ENCODE data around the gene DIP2C.
"Not testable (repeated sequence)": the region's sequence is repeated elsewhere in the genome, so short reads cannot be mapped to it uniquely, and the experiment has no call there.

Gene DIP2C

DNA sequence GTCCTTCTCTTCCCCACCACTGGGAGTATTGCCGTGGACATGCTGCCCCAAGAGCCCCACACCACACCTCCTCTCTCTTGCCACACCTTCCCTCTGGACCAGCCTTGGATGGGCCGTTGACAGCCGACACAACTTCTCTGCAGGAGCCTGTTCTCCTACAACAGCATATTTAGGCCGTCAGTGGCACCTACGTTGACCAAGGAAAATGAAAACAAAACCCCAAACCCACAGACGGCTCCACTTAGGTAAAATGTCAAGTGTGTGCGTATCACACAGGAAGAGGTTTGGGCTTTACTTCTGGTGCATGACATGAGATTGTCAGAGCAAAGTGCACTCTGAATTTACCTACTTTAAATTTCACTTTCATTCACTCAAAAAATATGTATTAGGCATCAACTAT, 307.7 kb downstream of the DIP2C start:
- no peak for DNase-seq

DNA sequence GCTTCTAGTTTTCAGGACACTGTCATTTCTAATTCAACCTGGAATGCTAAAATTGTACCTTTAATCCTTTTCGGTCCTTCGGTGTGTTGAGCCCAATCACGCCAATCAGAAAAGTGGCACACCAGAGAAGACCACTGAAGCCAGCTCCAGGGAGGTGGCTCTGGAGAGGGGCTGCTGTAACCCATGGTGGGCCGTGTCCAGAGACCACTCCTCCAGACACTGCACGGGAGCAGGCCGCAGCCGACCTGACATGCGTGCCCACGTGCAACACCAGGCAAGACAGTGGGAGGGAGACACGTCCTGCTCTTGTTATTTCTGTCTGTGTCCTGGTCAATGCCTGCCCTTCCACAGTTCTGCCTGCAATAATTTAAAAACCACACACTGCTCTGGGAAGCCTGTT, 308.1 kb downstream of the DIP2C start:
- DNase-seq: no peak

GRCh38 chr10:380313-380940, 309.0 kb downstream of the DIP2C start:
- peak; percentile 46 for DNase-seq

GRCh38 chr10:378930-379704, 310.4 kb downstream of the DIP2C start:
- no peak for DNase-seq

- no peak for DNase-seq
Observed at GRCh38 chr10:378230-378929, 311.1 kb downstream of the DIP2C start.

DNA sequence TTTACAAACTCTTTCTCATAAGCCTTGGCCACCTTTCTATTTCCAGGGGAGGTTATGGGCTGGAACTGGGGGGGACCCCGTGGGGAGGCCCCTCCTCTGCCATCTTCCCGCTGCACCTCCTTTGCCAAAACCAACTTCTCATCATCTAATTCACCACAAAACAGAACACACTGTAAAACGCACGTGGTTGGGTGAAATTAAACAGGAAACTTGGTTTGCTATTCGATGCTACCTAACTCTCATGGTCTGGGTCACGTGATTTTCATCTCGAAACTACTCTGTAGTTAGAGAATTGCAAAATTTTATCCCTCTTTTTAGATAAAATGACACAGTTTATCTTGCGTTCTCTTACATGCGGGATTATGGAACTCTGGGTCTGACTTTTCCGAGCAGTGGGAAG, 312.2 kb downstream of the DIP2C start:
- no peak for DNase-seq

- no peak for DNase-seq
Observed at GRCh38 chr10:375815-376505, 313.5 kb downstream of the DIP2C start.

DNA sequence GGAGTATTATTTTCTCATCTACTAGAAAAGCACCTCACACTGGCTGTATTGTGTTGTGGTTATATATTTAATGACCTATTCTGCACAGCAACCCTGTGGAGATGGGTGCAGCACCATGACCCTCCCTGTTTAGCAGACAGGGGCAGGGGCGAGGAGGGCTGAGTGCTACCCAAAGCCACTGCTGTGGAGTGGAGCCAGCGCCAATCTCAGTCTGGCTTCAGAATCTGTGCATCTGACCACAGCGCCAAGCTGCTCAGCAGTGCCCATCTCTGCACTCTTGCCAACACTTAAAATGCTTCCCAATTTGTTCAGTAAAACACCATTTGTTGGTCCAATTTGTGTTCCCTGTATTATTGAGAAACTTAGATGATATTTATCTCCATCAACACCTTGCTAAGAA, 315.1 kb downstream of the DIP2C start:
- DNase-seq: no peak

- peak; percentile 82 for DNase-seq
Observed at GRCh38 chr10:373526-374309, 315.8 kb downstream of the DIP2C start.

DNA sequence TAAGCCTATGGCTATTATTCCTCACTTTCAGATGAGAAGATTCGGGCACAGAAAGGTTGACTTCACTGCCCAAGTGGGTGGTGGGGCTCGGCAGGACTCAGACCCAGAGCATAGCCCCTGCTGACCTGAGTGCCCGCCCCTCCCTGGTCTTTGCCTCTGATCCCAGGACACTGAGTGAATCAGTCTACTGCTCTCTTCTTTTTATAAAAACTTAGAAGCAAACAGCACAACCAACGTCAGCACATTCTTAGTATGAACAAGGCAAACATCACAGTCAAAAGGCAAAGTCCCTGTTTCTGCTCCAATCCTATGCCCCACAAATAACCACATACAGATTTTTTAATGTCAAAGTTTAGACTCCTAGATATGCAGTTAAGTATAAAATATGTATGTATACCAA, 316.5 kb downstream of the DIP2C start:
- DNase-seq: peak; percentile 43

- no peak for DNase-seq
Observed at GRCh38 chr10:372566-372965, 316.9 kb downstream of the DIP2C start.

- DNase-seq: no peak
Observed at GRCh38 chr10:371515-371914, 318.0 kb downstream of the DIP2C start.

DNA sequence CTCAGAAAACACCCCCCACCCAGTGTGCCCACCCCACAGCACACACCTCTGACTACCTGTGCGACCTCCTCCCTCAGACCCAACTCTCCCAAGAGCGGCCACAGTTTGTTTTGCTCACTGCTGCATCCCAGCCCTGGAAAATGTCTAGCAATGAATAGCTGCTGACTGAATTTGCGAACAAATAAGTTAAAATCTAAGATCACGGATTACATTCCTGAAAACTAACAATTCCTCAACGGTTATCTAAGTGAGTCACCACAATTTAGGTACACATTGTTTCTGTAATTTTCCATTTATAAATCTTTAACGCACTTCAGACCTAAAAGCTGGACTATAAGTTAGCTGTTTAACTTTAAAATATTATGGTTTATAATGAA, 319.0 kb downstream of the DIP2C start:
- peak; percentile 13 for DNase-seq

- peak; percentile 91 for DNase-seq
Observed at GRCh38 chr10:369684-370448, 319.6 kb downstream of the DIP2C start.

DNA sequence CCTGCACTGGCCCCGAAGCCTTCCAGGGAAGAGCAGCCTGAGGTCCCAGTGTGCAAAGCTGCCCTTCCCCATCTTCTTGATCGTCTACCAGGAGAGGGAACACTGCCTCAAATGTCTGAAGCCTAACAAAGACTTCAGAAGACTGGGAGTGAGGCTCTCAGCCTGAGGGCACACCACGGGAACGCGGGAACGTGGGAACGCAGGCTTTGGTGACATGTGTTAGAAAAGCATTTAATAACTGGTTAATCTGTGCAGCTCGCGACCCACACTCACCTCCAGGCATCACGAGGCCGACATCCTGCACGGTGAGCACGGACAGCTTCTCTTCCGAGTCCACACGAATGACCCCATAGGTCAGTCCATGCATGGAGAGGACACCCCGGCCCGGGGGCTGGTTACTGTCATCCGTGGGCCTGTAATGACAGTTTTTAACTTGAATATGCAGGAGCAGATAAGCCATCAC, 320.2 kb downstream of the DIP2C start:
- no peak for DNase-seq

GRCh38 chr10:368579-369220, 320.8 kb downstream of the DIP2C start:
- no peak for DNase-seq

DNA sequence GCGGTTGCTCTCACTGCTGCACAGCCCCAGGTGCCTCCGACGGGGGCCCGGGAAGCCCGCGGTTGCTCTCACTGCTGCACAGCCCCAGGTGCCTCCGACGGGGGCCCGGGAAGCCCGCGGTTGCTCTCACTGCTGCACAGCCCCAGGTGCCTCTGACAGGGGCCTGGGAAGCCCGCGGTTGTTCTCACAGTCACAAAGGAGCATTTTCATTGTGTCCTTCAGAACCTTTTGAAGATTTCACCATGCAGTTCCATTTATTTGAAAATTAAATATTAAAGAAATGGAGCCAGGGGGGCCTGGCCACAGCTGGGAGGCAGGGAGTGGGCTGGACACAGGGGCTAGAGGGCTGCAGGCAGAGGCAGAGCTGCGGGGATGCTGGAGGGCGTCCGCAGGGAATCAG, 321.4 kb downstream of the DIP2C start:
- DNase-seq: not testable (repeated sequence)

DNA sequence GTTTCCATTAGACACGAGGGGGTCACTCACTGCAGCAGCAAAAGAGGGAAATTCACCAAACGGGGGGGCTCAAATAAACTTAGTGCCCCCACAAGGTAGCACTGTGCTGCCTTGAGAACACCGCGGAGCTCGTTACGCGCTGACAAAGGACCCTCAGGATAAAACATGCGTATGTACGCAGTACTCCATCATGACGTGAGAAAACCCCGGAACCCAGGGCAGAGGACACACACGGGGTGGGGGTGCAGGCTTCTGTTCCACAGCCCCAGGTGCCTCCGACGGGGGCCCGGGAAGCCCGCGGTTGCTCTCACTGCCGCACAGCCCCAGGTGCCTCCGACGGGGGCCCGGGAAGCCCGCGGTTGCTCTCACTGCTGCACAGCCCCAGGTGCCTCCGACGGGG, 321.8 kb downstream of the DIP2C start:
- DNase-seq: no peak

DNA sequence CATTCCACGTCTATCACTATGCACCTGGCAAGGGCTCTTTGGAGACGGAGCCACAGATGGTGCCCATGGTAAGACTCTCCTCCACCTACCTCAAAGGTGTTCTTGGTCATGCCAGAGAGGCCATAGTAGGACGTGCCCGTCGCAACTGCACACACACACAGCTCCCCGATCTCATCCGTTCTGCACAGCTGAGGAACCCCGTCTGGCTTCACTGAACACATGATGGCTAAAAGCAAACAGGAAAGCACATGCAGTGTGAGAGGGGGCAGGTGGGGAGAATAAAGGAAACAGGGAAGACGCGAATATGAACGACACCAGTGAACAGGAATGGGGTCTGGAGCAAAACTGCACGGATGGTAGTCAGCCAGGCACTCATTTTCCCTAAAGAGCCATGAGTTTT, 323.3 kb downstream of the DIP2C start:
- no peak for DNase-seq

GRCh38 chr10:364267-364775, 325.1 kb downstream of the DIP2C start:
- no peak for DNase-seq

DNA sequence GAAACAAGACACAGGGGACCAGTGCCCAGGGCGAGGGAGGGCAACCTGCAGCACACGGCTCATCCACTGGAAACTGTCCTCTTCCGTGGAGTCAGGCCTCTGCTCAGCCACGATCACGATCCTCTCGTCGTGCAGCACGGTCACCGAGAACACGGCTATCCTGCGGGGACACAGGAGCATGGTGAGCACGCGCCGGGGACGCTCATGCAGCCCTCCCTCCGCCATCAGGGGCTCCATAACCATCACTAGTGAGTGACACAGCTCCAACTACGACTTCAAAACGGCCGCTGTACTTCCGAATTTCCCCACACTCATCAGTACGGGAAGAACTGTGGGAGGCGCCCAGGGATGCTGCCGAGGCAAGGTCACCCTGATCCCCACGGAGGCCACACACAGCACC, 326.3 kb downstream of the DIP2C start:
- DNase-seq: no peak

All from fibroblast of skin of right quadriceps (primary cell).